SK-N-MC (cell line): ENCODE data around the gene DNAH10.

ENCODE experiments used
- EZH2 ChIP-seq: fragments of 200-600 bp; sonication (generic); IDR thresholded peaks from one replicate; pipeline ENCODE4 v1.6.1; 2017; ENCODE audit warnings: antibody characterized with exemption
- FOXP2 ChIP-seq: optimal IDR thresholded peaks from 2 replicates; pipeline ENCODE3; 2011; ENCODE audit warnings: mild to moderate bottlenecking, moderate library complexity; ENCODE audit not compliant: insufficient read depth; ENCODE audit errors: extremely low read length, control extremely low read depth
- POLR2AphosphoS5 ChIP-seq: IDR thresholded peaks from 2 replicates; pipeline ENCODE4 v1.6.1; 2012; ENCODE audit warnings: mild to moderate bottlenecking, low read depth, low read length, borderline replicate concordance

GRCh38 chr12:123816896-123817537 is 54.9 kb downstream of the DNAH10 start:
- TF ChIP-seq EZH2 (no peak), POLR2AphosphoS5 (no peak), FOXP2 (no peak)
